Naive B cell (primary cell): ENCODE results near the gene CBX2. TPM values are rescaled to one million over a fixed set of nuclear protein-coding genes. Genes with fewer than 3 reads are reported as not detected.

Experiments used
- ATAC-seq, 2 donors: fragments of 150-1000 bp; cut with Tn5 transposase; 2 replicates each; pipeline ENCODE4 v1.10.0; 2021; ENCODE audit warnings: low read depth in 2 of 2, mild to moderate bottlenecking in 2 of 2, moderate library complexity in 2 of 2
- DNase-seq: peaks from one replicate; pipeline ENCODE4 v3.0.0; 2022
- H3K27ac Mint-ChIP-seq, 6 donors: one replicate each; pipeline ENCODE4 v1.8.0; 2020 to 2022; ENCODE audit warnings: mild to moderate bottlenecking in 6 of 6, mixed read lengths in 6 of 6, moderate library complexity in 5 of 6, inconsistent platforms in 2 of 6
- H3K27me3 Mint-ChIP-seq, 3 donors: one replicate each; pipeline ENCODE4 v1.8.0; 2021 to 2022; ENCODE audit warnings: mixed read lengths in 3 of 3, mild to moderate bottlenecking in 1 of 3
- H3K36me3 Mint-ChIP-seq, 2 donors: one replicate each; pipeline ENCODE4 v1.8.0; 2020 to 2022; ENCODE audit warnings: mixed read lengths in 2 of 2, inconsistent platforms in 1 of 2, mild to moderate bottlenecking in 1 of 2
- H3K4me1 Mint-ChIP-seq, 3 donors: one replicate each; pipeline ENCODE4 v1.8.0; 2020 to 2022; ENCODE audit warnings: mixed read lengths in 3 of 3, inconsistent platforms in 1 of 3, mild to moderate bottlenecking in 1 of 3, moderate library complexity in 1 of 3
- H3K4me3 Mint-ChIP-seq, 8 donors: one replicate each; pipeline ENCODE4 v1.8.0; 2020 to 2022; ENCODE audit warnings: mild to moderate bottlenecking in 8 of 8, mixed read lengths in 8 of 8, moderate library complexity in 8 of 8, inconsistent platforms in 2 of 8
- H3K9me3 Mint-ChIP-seq, 7 donors: one replicate each; pipeline ENCODE4 v1.8.0; 2020 to 2022; ENCODE audit warnings: mixed read lengths in 7 of 7, mild to moderate bottlenecking in 5 of 7, inconsistent platforms in 2 of 7, moderate library complexity in 1 of 7
- polyA plus RNA-seq, 6 donors: library from polyadenylated mRNA; unstranded; fragments of 300-500 nt; fragmentation: Illumina TruSeq; gene quantifications; one replicate each; pipeline ENCODE4 v1.2.3, GENCODE V29; 2021; ENCODE audit warnings: low read depth in 6 of 6

The CBX2 gene
- polyA plus RNA-seq, 6 donors from 2014 or later = 0.09 TPM; not detected in 5

DNA sequence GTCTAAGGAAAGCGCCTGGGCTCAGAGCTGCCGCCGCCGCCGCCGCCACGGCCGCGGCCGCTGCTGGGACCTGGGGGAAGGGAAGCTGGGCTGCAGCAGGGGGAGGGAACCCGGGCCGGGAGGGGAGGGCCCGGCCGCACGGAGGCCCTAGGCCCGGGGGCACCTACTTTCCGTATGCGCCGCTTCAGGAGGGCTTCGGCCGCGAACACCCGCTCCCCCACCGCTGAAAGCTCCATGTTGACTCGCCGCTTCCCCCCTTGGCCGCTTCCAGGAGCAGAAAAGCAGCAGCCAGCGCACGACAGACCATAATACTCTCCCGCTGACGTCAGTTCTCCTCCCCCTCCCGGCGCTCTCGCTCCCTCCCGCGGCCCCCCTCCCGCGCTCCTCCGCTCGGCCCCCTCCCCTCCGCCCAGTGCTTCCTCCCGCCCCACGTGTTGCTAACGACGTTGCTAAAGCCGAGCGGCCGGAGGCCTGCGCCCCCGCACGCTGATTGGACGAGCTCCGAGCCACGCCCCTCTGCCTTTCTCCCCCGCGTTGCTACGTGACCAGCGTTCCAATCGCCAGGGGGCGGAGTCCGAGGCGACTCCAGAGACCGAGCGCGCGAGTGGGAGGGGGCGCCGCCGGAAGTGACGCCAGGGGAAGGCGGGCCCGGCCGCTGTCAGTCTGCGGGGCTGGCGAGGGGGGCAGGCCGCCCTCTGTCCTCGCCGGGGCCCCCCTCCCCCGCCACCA, 19.0 kb downstream of the CBX2 start, which contains the start of gene CBX8:
Gene CBX8 (minus strand): TSS at position 315 of the 729 bp plus-strand sequence. CDS start 79 bp downstream, at position 236.
- peaks cover 4 to 10% (median 5%) of the 10 kb centered on the region in 7 donors for H3K9me3 Mint-ChIP-seq
- peaks cover 0 to 14% of the 10 kb centered on the region in 2 donors for H3K36me3 Mint-ChIP-seq
- peaks cover 31 to 32% (median 32%) of the 10 kb centered on the region in 3 donors for H3K4me1 Mint-ChIP-seq
- H3K27ac Mint-ChIP-seq = peak within 1 kb of the TSS; percentile 85 to 97 (median 94)
- DNase-seq = peak; percentile 94
- ATAC-seq = peak; percentile 84 to 87
- H3K4me3 Mint-ChIP-seq = peak within 1 kb of the TSS; percentile 85 to 96 (median 92)
- peaks cover 35 to 39% (median 35%) of the 10 kb centered on the region in 3 donors for H3K27me3 Mint-ChIP-seq

DNA sequence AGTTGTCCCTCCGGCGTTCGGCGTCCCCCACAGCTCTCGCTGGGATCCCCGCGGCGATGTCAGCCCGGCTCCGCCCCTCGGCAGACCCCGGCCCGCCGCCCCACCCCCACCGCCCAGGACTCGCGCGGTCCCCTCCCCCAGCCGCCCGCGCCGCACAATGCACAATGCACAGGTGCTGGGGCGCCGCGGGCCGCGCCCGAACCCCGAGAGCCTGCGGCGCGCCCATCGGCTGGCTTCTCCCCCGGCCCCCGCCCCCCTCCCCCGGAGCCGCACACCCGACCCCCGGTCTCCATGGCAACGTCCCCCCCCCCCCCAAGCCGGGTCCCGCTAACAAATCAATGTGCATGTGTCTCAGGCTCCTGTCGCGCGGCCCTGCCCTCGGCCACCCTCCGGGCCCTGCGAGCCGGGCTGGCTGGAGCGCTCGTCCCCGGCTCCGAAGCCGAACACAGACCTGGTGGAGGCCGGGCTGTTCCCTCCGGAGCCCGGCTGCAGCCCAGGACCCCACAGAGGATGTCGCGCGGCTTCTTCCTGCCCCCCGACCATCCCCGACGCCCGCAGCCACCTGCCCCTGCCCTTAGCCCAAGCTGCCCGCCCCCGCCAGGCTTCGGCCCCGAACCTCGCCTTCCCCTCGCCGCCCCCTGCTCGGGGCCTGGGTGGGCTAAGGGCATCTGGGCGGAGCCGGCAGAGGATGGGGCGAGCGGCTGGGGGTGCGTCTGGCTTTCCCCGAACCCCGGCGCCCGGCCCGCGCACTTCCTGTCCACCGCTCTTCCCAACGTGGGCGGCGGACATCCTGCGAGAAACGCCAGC, 19.7 kb downstream of the CBX2 start:
- Mint-ChIP-seq H3K36me3 (peaks cover 0 to 14% of the 10 kb centered on the region in 2 donors), H3K4me1 (peaks cover 28 to 33% (median 28%) of the 10 kb centered on the region in 3 donors), H3K27ac (peak overlapping the region in 1 of 6 donors; percentile 91), H3K4me3 (peak overlapping the region in 4 of 8 donors; percentile 35 to 96 (median 88)), H3K27me3 (peaks cover 28 to 36% (median 30%) of the 10 kb centered on the region in 3 donors), H3K9me3 (peaks cover 4 to 10% (median 5%) of the 10 kb centered on the region in 7 donors)
- ATAC-seq (peak; percentile 20 to 31), DNase-seq (no peak)

DNA sequence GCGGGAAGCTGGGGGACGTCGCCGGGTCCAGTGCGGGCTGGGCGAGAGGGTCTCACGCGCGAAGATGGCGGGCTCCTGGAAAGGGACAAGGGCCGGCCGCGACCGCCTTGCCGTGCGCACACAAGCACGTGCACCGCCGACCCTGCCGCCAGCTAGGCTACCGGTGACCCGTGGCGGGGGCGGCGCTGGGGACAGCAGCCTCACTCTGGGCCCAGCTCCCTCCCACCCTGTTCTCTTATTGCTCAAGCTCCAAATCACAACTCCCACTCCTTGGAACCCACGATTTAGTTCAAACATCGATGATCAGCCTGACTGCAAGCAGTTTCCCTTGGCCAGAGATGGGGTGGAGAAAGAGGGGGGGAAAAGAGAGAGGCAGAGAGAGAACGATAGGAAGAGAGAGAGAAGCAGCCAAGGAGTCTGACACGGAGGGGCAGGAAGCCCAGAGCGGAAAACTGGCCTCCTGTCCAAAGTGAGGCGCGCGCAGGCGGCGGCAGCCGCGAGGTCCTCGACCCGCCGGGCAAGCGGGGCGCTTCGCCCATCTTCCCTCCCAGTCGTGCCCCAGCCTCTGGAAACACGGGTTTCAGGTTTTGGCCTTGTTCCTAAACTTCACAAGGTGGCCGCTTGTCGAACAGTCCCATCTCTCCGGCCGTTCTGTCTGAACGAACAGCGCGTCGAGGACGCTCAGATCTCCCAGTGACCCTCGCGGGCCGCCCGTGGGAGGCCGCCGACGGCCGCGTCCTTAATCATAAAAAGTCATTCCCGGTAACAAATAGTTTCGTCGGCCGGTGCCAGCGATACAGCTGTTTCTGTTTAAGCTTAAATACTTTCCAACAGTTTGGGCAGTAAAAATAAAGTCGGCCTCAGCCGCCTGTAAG, 20.6 kb downstream of the CBX2 start:
- Mint-ChIP-seq H3K9me3 (peaks cover 4 to 10% (median 6%) of the 10 kb centered on the region in 7 donors), H3K4me3 (peak overlapping the region; percentile 44 to 86 (median 75)), H3K36me3 (peaks cover 0 to 14% of the 10 kb centered on the region in 2 donors), H3K27ac (peak overlapping the region in 4 of 6 donors; percentile 90 to 95 (median 92)), H3K4me1 (peaks cover 28 to 33% (median 31%) of the 10 kb centered on the region in 3 donors), H3K27me3 (peaks cover 27 to 35% (median 30%) of the 10 kb centered on the region in 3 donors)
- ATAC-seq = no peak
- no peak for DNase-seq

DNA sequence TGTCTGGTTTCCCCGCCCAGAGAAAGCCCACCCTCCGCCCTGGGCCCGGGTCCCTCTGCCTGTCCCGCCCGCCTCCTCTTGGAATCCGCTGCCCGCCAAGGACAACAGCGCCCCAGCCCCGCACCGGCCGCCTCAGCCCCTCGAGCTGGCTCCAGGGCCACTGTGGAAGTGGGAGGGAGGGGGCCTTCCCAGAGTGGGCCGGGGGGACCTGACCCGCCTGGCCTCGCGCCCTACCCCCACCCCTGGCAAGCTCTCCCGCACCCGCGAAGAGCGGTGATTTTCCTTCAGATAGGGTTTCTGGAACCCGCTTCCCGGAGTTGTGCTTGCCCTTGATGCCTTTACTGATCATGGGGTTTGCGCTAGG, 21.2 kb downstream of the CBX2 start:
- ATAC-seq (no peak), DNase-seq (no peak)
- peaks cover 28 to 36% (median 31%) of the 10 kb centered on the region in 3 donors for H3K4me1 Mint-ChIP-seq
- H3K4me3 Mint-ChIP-seq = peak overlapping the region in 7 of 8 donors; percentile 30 to 82 (median 75)
- H3K27me3 Mint-ChIP-seq = peaks cover 24 to 32% (median 31%) of the 10 kb centered on the region in 3 donors
- H3K36me3 Mint-ChIP-seq = peaks cover 0 to 15% of the 10 kb centered on the region in 2 donors
- H3K27ac Mint-ChIP-seq = peak overlapping the region in 5 of 6 donors; percentile 54 to 98 (median 91)
- peaks cover 4 to 13% (median 6%) of the 10 kb centered on the region in 7 donors for H3K9me3 Mint-ChIP-seq

DNA sequence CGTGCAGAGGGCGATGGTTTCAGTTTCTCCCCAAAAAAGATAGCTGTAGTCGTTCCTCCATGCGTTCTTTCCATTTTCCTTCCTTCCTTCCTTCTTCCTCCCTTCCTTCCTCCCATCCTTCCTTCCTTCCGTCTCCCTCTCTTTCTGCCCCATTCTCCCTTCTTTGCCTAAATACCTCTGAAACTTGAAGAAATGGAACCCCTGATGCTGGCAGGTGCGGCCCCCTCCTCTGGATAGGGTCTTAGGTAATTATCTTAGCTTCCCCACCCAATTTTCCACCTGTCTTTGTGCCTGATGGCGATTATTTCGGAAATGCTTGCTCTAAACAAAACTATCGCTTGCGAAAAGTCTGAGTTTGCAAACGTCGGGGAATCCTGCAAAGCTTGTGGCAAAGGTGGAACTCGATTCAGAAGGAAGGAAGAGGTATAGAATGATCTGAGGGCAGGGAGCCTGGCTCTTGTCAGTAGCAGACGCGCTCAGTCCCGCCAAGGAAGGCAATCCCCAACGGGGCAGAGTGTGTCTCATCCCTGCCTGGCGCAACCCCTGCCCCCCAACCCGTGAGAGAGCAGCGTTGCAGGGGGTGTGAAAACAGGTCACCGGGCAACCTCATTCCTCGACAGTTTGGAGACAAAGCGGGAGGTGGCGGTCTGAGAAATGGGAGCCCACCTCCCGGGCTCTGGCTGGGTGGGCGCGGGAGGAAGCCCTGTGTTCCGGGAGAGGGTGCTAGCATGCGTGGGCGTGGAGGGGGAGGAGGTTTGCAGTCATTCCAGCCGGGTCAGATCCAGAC, 21.8 kb downstream of the CBX2 start:
- Mint-ChIP-seq H3K27me3 (peaks cover 30 to 38% (median 37%) of the 10 kb centered on the region in 3 donors), H3K9me3 (peaks cover 7 to 18% (median 10%) of the 10 kb centered on the region in 7 donors), H3K27ac (peak overlapping the region in 5 of 6 donors; percentile 54 to 98 (median 93)), H3K4me3 (peak overlapping the region; percentile 30 to 86 (median 76)), H3K36me3 (peaks cover 5 to 20% of the 10 kb centered on the region in 2 donors), H3K4me1 (peaks cover 33 to 42% (median 35%) of the 10 kb centered on the region in 3 donors)
- ATAC-seq (no peak), DNase-seq (no peak)

DNA sequence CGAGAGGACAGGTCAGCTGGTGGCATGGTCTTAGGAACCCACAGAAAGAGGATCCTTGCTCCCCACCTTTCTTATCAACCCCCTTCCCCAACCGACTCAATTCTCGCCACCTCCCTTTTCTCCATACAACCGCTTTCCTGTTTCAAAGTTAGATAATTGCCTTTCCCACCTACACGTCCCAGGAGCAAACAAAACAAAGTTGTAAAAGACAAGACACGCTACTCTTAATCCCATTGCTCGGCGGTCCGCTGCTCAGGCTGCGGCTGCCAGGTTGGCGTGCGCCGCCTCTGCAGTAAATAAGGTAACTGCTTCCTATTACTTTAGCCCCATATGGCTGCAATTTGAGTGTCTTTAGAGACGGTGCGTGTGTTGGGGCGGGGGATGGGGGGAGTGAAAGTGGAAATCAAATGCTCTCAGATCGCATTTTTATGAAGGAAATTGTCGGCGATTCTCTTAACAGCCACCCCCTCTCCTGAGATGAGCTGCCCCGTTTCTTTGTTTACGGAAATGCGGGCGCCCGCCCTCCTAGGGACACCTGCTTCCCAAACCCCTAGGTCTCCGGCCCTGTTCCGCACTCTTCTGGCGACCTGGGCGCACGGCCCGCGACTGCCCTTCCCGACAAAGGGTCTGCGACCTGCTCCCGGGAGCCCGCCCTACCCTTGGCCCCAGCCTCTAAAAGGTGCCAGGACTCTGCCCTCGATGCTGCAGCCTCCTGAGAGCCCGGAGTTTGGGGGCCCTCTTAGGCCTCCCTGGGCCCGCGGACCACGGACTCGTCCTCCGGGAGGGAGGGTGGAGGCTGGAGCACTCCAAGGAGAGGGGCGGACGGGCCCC, 22.6 kb downstream of the CBX2 start:
- Mint-ChIP-seq H3K36me3 (peaks cover 6 to 28% of the 10 kb centered on the region in 2 donors), H3K4me1 (peaks cover 40 to 48% (median 41%) of the 10 kb centered on the region in 3 donors), H3K27ac (peak overlapping the region in 4 of 6 donors; percentile 72 to 99 (median 94)), H3K4me3 (peak overlapping the region; percentile 21 to 87 (median 80)), H3K27me3 (peaks cover 38 to 46% (median 45%) of the 10 kb centered on the region in 3 donors), H3K9me3 (peaks cover 7 to 25% (median 12%) of the 10 kb centered on the region in 7 donors)
- DNase-seq (no peak), ATAC-seq (no peak)

DNA sequence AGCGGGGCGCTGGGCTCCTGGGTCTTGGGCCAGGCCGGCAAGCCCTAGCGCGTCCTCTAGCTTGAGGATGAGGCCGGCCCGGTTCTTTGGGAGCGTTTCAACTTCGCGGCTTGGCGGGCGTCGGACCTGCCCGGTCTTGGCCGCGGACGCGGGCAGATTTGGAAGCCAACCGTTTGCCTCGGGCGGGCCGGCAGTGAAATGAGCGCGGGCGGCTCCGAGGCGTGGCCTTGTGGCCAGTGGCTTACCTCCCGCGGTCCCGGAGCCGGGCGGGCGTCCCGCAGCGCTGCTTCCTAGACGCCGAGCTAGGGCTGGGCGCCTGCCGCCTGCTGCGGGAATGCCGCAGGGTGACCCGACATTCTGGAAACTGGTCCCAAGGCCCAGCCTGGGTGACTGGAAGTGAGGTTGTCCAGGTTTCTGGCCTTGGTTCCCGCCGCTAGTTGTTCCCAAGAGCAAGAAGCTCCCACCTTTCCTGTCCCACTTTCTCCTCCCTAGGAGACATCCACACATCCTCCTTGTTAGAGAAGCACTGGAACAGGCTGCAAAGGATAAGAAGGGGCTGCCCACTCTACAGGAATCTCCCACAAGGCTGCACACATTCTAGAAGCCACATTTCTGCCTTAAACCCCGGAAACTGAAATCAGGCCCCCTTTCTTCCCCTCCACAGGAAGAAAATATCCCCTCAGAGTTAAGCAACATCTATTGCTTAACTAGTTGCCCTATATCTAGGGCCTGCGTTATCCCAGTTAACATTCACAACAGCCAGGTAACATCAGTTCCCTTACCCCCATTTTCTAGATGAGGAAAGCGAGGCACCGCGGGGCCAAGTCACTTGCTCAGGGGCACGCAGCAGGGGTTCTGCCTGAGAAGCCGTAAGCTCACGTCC, 23.4 kb downstream of the CBX2 start:
- peak overlapping the region in 6 of 8 donors; percentile 16 to 76 (median 36) for H3K4me3 Mint-ChIP-seq
- DNase-seq = no peak
- H3K36me3 Mint-ChIP-seq = peaks cover 6 to 29% of the 10 kb centered on the region in 2 donors
- H3K27ac Mint-ChIP-seq = peak overlapping the region in 4 of 6 donors; percentile 39 to 91 (median 76)
- no peak for ATAC-seq
- H3K9me3 Mint-ChIP-seq = peaks cover 7 to 30% (median 13%) of the 10 kb centered on the region in 7 donors
- peaks cover 32 to 45% (median 37%) of the 10 kb centered on the region in 3 donors for H3K4me1 Mint-ChIP-seq
- peaks cover 38 to 54% (median 53%) of the 10 kb centered on the region in 3 donors for H3K27me3 Mint-ChIP-seq

DNA sequence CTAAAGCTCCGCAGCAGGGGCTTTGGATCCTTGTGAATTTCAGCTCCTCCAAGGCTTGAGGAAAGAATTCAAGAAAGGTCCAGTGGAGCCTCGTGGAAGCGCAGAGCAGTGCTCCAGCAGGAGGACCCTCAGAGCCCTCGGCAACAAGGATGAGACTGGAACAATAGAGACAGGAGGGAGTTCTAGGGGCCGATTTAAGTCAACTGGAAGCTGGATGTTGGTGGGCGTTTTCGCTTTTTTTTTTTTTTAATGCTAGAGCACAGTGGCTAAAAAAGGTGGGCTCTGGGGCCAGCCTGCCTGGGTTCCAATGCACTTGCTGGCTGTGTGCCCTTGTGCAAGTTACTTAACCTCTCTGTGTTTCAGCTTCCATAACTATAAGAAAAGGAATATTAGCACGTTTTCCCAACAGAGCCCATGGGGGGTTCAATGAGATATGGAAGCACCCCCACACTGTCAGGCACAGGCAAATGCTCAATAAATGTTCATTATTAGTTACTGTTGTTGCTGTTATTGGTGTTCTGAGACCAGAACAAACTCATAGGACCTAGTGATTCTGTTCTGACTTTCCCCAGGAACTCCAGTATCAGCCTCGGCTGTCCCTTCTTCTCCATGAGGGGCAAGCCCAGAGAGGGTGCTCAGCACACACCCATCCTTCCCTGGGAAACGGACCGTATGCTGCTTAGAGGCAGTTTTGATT, 24.2 kb downstream of the CBX2 start:
- H3K36me3 Mint-ChIP-seq = peaks cover 6 to 29% of the 10 kb centered on the region in 2 donors
- peaks cover 45 to 62% (median 58%) of the 10 kb centered on the region in 3 donors for H3K27me3 Mint-ChIP-seq
- DNase-seq (no peak), ATAC-seq (no peak)
- H3K4me3 Mint-ChIP-seq = peak overlapping the region in 7 of 8 donors; percentile 16 to 76 (median 32)
- peak overlapping the region in 4 of 6 donors; percentile 44 to 91 (median 62) for H3K27ac Mint-ChIP-seq
- H3K9me3 Mint-ChIP-seq = peaks cover 7 to 30% (median 13%) of the 10 kb centered on the region in 7 donors
- H3K4me1 Mint-ChIP-seq = peaks cover 29 to 44% (median 39%) of the 10 kb centered on the region in 3 donors

DNA sequence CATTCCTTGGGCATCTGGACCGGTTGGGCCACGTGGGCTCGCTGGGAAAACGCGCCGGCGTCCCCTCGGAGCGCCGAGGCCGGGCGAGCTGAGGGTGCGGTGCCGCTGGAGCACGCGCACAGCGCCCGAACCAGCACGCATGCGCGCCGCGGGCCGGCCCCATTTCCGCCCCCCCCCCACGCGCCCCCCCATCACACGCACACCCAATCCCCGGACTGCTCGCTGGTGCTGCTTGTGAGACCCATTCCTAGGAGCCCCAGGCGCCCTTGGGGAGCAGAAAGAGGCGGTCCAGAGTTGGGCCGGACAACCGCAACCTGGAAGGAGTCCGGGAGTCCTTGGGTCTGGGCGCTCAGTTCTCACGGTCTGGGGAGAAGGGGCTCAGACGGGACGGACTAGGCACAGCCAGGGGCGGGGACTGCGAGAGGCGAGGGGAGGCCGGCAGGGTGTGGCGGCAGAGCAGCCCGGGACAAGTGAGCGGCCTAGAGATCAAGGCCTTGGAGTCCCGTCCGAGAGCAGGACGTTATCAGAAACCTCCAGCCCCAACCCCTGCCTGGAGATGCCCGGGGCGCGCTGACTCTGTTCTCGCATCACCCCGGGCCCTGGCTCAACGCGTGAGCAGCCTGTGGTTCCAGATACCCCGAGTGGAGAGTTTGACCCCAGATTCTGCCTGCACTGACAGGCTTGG, 24.9 kb downstream of the CBX2 start:
- H3K4me3 Mint-ChIP-seq = peak overlapping the region in 3 of 8 donors; percentile 41 to 72 (median 65)
- H3K9me3 Mint-ChIP-seq = peaks cover 7 to 30% (median 13%) of the 10 kb centered on the region in 7 donors
- DNase-seq = no peak

More for the DNA sequence above, 24.9 kb downstream of the CBX2 start:
- no peak overlapping the region for H3K27ac Mint-ChIP-seq
- no peak for ATAC-seq
- H3K36me3 Mint-ChIP-seq = peaks cover 6 to 29% of the 10 kb centered on the region in 2 donors
- peaks cover 29 to 46% (median 39%) of the 10 kb centered on the region in 3 donors for H3K4me1 Mint-ChIP-seq
- H3K27me3 Mint-ChIP-seq = peaks cover 51 to 68% (median 63%) of the 10 kb centered on the region in 3 donors
